Measurements from ENCODE around the gene SLC35A5.

The SLC35A5 gene

DNA sequence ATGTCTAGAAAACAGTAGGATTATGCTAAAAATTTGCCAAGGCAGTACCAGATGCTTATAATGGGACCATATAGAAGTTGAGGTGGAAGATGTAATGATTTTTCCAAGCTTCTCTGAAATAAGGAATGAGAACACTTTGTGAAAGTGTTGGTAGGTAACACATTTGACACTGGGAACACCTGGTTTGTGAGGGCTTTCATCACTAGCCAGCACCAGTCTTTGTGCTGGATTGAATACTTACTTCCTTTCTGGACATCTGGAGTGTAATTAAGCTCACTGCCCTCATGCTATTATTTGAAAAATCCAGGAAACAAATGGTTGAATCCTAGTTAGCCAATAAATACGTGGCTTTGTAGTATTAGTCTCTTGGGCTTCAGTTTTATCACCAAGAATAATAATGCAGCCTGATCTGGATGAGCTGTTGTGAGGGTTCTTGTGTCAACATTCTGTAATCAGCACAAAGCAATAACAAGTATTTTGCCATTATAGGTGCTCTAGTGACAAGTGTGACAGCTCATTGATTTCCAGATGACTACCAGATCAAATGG is 66.1 kb downstream of the SLC35A5 start:
- peak; percentile 81 for DNase-seq

DNA sequence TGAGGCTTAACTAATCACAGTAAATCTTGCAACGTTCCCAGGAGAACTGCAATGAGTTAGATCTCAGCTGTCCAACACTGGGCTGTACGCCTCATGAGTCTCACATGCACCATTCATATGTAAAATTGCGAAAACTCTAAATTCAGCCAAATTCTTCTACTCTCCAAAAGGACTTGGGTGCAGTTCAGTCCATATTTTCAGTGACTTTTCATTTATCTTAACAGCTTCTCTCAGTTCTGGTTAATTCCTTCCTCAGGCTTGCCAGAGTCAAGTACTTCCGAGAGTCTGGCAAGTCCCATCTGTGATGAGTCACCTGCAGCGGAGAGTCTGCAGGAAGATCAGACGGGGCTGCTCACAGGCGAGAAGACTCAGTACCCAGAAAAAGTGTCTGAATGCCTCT is 67.6 kb downstream of the SLC35A5 start:
- DNase-seq: peak; percentile 52

DNA sequence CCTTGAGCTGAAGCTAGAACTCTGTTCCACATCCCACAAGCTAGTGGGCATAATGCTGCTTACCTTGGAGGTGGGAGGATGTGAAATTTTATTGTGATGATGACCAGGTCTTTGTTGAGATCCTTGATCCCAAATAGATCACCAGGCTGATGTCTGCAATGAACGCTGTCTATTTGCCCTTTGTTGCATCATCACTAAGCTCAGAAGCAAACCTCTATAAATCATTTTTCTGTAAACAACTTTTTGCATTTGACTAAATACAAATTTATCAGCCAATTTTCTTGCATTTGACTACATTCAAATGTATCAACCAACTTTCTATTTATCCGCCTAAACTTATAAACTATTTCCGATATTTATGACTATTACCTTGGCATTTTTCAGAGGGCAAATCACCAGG is 69.4 kb downstream of the SLC35A5 start:
- no peak for DNase-seq

DNA sequence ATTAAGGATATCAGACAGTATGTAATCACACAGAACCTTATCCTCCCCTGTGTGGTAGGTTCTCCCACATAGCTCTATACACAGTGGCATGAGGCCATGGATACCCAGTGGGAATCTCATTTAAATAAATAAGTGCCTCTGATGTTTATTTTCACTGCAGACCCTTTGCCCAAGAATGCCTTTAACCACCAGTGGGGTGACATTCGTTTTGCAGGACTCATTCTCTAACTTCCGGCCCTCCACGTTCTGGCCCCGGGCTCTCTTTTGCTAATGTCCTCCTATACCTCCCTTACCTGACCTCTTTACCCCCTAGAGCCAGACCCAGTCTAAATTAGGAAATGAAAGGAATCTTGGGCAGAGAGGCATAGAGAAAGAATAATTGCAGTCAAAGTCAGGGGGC is 70.8 kb downstream of the SLC35A5 start:
- DNase-seq: no peak

DNA sequence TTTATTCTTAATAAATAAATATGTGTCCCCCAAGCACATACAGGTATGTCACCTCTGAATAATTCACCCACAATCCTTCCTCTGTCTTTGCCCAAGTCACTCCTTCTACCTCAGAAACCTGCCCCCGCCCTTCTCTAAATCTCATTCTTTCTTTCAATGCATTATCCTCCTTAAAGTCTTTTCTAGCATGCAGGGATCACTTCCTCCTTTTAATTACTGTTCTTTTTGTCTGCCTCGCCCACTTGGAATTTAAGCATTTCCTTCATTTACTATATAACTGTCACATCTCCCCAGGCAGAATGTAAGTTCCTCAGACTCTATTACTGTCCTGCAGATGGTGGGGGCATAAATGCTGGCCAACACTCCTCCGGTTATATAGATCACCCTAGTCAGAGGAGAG is 71.3 kb downstream of the SLC35A5 start:
- DNase-seq: no peak

DNA sequence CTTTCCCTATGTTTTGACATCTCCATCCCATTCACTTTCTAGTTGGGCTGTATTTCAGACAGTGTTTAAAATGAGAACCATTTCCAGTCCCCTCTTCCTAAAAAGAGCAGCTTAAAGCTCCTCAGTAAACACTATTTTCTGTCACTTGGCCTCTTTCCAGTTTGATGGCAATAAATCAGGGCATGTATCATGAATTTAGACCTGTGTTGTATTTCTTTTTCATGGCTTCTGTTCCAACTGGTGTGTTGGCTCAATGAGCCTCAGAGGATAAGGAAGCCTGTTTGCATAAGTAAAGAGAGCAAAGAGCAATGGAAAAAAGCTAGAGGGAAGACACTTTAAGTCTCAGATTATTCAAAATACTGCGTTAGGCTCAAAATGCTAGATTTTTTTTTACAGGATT is 71.9 kb downstream of the SLC35A5 start:
- no peak for DNase-seq

DNA sequence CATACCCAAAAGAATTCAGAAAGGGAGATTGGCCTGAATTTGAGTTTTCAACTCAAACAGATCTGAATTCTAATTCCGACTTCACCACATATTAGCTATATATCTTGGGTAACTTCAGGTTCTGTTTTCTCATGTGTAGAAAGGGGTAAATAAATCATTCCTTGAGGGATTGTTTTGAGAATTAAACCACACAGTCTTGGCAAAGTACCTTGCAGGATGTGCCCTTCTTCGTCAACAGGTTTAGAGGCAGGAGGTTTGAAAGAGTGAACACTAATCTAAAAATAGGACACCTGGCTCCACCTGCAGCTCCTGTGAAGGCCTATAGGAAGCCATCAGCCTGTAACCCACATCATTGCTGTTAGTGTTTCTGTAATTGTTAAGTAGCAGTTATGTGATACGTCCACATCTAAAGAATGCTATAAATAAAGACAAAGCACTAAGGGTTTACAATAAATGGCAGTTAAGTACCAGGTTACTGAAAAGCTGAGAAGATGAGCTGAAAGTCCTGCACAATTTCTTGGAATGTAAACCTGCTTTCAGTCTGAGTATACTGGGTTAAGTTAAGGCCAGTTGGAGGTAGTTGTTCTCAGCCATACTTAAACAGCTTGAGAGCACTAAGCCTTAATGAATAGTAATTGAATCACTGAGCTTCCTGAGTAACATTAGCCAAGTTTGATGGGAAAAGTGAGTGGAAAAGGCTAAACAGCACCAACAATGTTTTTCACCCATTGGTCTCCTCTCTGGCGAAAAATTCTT is 73.1 kb downstream of the SLC35A5 start:
- DNase-seq: no peak

All from DMS 273 treated with DMSO at 0.1 percent for 48 hours (cell line).